Esophagus muscularis mucosa (tissue), 4 donors: ENCODE data around the gene ADIPOR1.

Experiments used
- CTCF ChIP-seq, 3 experiments: fragments of 200-600 bp in 2 of 3; fragments of 450-650 bp in 1 of 3; sonication (generic) in 2 of 3; IDR thresholded peaks; one replicate each; pipeline ENCODE4 v1.5.1; 2017 to 2019; ENCODE audit warnings: antibody characterized with exemption in 3 of 3, mild to moderate bottlenecking in 2 of 3, moderate library complexity in 1 of 3
- EP300 ChIP-seq: sonication (generic); formaldehyde crosslinking; IDR thresholded peaks from one replicate; pipeline ENCODE4 v1.6.1; 2017; ENCODE audit warnings: antibody characterized with exemption
- POLR2A ChIP-seq: fragments of 450-650 bp; IDR thresholded peaks from one replicate; pipeline ENCODE4 v1.6.1; 2017; ENCODE audit warnings: antibody characterized with exemption, moderate library complexity, mild to moderate bottlenecking, low read depth
- POLR2AphosphoS5 ChIP-seq, 2 donors: sonication (generic); formaldehyde crosslinking; IDR thresholded peaks; one replicate each; pipeline ENCODE4 v1.6.1; 2017; ENCODE audit warnings: antibody characterized with exemption in 2 of 2

- no peak for TF ChIP-seq CTCF (IDR thresholded peaks at IDR 0.05)
- no peak for TF ChIP-seq POLR2A
- TF ChIP-seq POLR2AphosphoS5 (IDR thresholded peaks at IDR 0.05): no peak
- no peak for TF ChIP-seq EP300
These were observed 38.5 kb downstream of the ADIPOR1 start for GRCh38 chr1:202919615-202920014.
